GM18502 (cell line): ENCODE data around the gene STYX.
A peak's percentile ranks its signal among the peaks of the same experiment; 100 is the strongest.

ENCODE experiments used
- ATAC-seq: cut with Tn5 transposase; IDR thresholded peaks from one replicate; pipeline ENCODE4 v1.9.1; 2021; ENCODE audit warnings: mild to moderate bottlenecking; ENCODE audit not compliant: unreplicated experiment, poor library complexity

The STYX gene, protein sequence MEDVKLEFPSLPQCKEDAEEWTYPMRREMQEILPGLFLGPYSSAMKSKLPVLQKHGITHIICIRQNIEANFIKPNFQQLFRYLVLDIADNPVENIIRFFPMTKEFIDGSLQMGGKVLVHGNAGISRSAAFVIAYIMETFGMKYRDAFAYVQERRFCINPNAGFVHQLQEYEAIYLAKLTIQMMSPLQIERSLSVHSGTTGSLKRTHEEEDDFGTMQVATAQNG

DNA sequence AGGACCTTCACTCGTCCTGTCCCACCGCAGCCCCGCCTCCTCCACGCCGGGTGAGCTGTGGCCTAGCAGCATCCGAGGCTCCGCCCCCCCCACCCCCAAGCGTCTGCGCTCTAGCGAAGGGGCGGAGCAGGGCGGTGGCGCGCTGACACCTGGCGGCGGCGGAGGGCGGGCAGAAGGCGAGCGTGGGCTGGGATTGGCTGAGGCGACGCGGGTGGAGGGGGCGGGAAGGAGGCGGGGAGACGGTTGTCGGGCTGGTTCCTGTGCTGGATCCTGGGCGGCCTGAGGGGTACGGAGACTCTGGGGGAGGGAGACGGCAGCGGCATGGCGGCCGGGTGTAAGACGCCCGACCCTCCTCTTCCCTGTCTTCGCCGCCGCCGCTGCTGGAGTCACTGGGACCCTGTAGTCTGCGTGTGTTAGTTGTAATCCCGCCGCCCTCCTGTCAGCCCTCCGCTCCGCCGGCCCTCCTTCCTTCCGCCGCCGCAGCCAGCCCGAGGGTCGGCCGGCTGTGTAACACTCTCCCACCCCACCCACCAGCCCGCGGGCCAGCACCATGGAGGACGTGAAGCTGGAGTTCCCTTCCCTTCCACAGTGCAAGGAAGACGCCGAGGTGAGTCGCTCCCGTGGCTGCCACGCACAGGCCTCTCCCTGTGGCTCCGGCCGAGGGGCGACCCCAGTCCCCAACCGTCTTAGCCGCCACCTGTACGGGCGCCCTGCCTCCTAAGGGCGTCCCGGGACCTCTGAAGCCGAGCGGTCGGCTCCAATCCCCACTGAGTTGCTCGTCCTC, at the start of gene STYX:
Gene STYX, plus strand, starts transcription at position 242 of the 784 bp plus-strand sequence. Its CDS starts 309 bp downstream, at position 551.
- peak; percentile 93 for ATAC-seq

DNA sequence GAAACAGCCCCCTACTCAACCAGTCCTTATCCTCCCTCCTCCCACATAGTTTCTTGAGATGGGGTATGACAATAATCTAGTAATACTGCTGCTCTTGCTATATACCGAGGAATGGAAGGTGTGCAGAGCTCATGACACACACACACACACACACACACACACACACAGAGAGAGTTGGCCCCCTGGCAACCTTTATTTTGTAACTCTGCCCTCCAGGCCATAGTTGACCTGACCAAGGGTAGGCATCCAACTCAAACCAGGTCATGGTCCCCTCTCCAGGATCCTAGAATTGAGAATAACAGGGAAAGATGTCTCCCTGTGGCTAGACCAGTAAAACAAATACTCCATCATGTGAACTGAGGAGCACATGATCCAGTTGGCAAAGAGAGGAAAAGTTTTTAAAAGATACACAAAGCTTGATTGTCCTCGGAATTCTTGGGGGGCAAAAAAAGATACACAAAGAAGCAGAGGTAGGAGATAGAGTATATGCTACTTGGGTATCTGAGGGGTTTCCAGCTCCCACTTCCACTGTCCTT, 45.9 kb upstream of the STYX start:
- no peak for ATAC-seq

DNA sequence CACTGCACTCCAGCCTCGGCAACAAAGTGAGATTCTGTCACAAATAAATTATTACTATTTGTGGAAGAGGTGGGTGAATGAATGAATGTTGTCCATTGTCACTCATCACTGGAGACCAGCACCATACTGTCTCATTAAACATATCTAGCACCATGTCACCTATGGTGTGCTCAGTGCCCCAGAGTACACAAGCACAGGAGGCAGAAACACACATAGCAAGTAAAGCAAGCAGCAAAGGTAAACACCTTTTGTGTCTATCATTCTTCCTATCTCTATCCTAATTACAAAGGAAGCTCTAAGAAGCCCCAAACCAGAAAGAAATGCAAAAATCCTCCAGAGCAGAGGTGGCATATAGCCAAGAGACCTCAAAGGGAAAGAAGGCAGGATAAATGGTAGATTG, 43.8 kb upstream of the STYX start:
- ATAC-seq: no peak

DNA sequence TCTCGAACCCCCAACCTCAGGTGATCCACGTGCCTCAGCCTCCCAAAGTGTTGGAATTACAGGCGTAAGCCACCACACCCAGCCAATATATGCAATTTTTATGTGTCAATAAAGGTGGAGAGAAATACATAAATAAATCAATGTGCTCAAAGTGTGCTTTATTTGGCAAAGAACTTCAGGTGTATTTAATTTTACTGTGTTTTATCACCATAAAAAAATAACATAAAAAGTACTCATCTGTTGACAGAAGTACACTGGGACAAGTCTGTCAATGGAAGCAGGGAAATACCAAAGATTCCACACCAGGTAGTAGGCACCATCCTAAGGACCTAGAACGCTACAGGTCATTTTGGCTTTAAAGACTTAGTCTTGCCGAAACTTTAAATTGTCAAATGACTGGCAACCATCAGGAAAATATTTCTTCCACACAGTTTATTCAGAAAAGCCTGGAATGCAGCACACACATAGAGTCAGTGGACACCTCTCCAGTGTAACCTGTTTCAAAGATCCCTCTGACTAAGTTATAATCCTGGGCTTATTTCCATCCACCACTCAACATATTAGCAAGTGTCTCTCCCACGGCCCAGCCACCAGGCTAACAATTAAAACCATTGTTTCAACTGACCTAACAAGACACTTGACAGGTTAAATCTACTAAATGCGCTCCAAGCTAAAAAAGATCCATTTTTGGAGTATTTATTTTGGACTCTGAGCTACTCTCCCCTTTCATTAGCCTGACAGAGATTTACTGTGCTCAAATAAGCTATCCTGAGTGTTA, 38.8 kb upstream of the STYX start:
- no peak for ATAC-seq

DNA sequence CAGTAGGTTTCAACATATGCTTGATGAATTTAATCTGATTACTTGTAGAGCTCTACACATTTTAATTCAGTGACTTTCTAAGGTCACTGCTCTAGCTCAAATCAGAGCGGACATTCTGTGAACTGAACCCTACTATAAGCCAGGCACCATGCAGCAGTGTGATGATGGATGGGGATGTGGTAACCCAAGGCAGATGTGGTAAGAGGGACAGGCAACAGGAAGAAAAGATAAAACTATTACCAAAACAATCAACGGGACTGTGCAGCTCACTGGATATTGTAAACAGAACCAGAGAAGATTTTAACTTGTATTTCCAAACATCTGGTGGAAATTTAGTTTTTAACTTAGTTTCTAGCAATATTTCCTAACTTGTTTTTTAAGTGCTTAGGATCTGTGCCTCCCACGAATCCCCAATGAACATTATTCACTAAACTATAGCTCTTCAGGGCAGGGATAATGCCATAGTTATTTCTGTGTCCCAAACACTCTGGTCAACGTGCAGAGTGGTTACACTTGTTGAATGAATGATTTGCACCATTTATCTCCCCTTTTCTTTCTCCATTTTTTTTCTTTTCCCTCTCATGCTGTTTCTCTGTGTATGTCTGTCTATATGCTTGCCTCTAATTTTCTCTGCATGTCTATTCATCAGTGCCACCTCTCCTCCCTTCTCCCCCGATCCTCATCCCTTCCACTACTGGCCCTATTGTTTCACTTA, 37.6 kb upstream of the STYX start:
- no peak for ATAC-seq

DNA sequence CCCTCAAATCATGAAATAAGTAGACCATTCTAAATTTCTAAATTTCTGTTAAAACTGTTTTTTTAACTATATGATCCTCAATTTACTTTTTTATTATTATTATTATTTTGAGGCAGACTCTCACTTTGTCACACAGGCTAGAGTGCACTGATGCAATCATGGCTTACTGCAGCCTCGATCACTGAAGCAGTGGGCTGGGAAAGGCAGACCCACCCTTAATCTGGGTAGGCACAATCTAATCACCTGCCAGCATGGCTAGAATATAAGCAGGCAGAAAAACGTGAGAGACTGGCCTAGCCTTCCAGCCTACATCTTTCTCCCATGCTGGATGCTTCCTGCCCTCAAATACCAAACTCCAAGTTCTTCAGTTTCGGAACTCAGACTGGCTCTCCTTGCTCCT, 36.9 kb upstream of the STYX start:
- ATAC-seq: no peak

DNA sequence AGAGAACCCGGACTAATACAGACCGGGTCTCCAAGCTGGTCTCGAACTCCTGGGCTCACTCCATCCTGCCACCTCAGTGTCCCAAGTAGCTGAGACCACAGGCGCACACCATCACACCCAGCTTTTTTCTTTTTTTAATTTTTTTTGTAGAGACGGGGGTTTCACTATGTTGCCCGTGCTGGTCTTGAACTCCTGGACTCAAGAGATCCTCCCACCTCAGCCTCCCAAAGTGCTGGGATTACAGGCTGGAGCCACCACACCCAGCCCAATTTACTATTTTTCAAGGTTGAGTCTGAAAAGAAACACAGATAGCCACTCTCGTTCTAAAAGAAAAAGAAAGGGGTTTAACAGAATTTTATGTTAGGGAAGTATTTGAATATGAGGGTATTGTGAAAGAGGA, 36.4 kb upstream of the STYX start:
- ATAC-seq: no peak

DNA sequence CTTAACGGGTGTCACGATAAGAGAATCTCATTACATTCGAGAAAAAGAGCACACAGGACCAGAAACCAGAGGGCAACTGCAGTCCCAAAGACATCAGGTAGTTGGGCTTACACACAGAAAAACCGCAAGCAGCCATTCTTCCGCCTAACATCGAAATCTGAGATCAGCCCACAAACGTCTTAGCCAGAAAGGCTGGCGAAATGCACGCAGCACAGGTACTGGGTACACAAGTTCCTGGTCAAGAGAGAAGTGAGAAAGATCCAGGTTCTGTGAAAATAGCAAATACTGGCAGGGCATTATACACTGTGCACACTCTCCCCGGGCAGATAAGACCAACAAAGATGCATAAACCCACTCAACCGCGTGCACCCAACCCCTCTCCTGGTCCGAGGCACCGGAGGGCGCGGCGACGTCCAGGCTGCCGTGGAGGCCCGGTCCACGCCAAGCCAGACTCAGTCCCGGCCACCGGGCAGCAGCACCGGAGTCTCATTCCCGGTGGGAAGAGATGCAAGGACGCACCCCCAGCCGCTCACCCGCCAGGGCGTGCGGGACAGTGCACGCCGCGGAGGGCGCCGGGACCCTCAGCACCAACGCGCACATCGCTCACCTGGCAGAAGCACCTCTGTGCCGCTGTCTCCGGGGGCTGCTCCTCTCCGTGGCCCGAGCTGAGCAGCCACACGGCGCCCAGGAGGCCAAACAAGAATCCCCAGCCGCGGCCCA, 35.0 kb upstream of the STYX start:
- peak; percentile 66 for ATAC-seq

DNA sequence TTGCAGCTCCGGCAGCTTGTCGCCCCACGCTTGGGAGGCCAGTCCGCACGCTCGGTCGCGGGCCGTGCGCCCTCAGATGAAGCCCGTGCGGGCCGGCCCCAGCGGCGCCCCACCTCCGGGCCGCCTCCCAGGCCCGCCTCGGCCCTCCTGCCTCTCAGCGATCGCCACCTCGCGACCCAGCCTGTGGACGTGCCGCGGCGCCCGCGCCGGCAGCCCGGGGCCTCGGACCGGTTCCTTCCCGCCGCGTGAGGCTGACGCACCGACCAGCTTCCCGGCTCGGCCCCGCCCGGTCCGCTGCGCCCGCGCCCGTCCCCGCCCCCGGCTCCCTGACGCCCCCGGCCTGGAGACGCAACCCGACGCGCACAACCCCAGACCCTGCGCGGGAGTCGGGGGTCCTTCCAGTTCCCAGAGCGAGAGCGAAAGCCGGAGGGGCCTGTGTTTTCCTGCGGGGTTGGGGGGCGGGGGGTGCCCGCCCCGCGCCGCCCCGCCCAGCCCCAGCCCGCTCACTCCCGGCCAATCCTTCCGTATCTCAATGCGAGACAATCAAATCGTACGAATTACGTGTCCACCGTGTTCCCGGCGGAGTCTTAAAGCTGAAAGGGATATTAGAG, 34.4 kb upstream of the STYX start, which contains the start of gene ERO1A:
Gene ERO1A, minus strand, starts transcription at position 78 of the 611 bp plus-strand sequence. Its CDS starts 77 bp downstream, at position 1.
- peak; percentile 63 for ATAC-seq

DNA sequence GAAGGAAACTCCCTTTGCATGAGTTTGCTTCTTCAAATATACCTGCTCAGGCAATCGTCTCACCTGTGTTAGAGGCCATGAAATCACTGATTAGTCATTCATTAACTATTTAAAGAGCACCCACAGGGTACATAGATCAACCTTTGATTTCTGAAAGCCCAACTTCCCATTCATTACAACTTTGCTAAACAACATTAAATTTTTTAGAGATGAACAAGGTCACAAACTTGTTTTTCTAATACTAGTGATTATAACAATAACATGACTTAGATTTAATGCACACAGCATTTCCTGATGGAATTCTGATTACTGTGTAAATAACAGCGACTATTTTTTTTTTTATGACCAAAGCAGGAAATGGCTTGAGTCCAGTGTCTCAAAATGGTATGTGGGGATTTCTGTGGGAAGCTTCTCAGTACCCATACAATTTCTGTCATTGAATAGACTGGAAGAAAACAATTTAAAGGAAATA, 29.2 kb upstream of the STYX start:
- no peak for ATAC-seq

DNA sequence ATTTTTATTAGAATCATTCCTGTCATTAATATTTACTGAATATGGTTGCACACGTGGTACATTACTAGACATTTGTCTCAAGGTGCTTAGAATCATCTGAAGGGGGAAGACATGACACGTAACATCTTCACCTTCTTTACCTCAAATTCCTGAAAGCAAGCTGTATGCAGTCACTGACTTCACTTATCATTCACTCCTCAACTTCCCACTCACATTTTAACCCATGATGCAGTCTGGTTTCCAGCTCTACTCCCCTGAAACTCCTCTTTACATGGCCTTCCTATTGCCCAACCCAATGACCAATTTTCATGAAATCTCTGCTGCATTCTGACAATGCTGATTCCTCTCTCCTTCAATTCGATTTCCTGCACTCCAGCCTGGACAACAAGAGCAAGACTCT, 28.7 kb upstream of the STYX start:
- no peak for ATAC-seq

DNA sequence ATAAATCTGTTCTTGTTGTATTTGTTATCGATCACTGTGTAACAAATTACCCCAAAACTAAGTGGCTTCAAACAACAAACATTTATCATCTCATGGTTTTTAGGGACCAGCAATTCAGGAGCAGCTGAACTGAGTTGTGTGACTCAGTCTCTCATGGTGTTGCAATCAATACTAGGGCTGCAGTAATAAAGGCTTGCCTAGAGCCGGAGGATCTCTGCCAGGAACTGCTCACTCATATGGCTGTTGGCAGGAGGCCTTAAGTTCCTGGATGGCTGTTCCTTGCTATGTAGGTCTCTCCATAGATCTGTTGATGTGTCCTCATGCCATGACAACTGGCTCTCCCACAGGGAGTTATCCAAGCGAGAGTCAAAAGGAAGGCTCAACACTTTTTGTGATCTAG, 26.7 kb upstream of the STYX start:
- no peak for ATAC-seq

DNA sequence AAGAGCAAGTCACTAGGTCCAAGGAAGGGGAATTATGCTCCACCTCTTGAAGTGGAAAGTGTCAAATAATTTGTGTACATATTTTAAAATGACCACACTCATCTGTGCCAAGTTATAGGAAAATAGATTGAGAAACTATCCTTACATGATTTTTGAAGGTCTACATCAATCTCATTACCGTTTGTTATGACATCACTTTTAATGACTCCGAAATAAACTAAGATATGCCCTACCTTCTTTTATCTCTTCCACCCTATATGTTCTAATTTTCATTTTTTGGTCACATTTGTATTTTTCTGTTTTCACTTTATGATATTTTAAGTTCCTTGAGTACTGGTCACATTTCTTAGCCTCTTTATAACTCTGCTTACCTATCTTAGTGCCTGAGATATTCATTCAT, 26.3 kb upstream of the STYX start:
- ATAC-seq: no peak

DNA sequence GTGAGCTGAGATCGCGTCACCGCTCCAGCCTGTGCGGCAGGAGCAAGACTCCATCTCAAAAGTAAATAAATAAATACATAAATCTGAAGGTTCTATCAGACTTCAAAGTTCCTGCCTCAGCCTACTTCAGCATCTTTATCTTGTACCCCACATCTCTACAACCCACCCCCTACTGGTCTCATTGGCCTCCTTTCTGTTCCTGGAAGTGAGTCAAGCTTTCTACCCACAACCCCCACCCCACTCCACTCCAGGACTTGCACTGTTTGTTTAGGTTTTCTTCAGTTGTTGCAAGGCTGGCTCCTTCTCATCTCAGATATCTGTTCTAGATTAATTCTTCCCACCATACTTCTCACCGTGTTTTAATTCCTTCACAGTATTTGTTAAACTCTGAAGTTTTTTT, 23.7 kb upstream of the STYX start:
- ATAC-seq: no peak

DNA sequence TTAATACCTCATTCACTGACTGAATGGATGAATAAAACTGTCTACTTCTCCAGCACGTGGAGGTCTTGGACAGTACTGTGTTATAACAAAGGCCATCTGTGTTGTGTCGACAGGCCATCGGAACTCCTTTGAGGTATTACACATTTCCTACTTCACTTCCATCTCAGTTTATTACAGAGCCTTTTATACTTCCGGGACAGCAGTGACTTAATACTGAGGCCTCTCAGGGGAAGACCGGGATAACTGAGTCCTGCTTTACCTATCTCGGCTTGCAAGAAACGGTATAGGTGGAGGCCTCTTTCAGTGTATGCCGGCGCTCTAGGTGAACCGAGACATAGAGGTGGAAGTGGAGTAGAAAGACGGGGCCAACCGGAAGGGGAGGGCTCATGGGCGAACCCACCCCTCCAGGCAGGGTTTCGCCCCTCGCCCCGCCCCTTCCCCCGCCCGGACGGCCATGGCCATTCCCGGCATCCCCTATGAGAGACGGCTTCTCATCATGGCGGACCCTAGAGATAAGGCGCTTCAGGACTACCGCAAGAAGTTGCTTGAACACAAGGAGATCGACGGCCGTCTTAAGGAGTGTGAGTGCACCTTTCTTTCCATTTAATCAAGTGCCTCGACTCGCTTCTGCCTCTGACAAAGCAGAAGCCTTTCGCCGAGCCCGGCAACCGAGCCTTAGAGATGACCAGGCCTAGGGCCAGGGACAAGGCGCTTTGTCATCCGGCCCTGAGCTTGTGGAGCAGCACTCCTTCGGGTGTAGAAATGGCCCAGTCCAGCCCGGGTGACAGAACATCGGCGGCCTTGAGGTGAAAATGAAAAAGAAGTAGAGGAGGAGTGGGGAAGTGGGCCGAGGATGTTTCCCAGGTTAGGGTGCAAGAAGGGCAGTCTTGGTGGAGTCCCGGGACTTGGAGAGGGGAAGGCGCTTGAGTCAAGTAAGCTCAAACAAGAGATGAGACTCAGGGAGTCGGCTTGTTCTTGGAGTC, 23.0 kb upstream of the STYX start, which contains the start of gene PSMC6:
Gene PSMC6, plus strand, starts transcription at position 477 of the 983 bp plus-strand sequence. Its CDS starts 20 bp downstream, at position 497.
- peak; percentile 95 for ATAC-seq

DNA sequence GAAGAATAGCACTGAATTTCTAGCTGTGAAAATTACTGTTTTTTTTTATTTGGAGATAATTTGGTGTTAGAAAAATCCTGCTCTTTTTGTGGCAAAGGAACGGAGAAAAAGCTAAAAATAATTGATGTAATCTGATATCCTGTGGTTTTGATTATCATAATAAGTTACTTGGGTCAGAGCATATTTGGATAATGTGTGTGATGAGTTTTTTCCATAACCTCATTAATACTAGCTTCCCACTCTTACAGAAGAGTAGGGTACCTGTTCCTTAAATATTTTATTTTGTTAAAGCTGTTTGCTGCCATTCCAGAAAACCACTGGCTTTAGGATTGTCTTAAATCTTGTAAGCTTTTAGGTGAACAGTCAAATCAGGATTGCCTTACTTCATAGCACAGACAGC, 18.3 kb upstream of the STYX start:
- no peak for ATAC-seq

DNA sequence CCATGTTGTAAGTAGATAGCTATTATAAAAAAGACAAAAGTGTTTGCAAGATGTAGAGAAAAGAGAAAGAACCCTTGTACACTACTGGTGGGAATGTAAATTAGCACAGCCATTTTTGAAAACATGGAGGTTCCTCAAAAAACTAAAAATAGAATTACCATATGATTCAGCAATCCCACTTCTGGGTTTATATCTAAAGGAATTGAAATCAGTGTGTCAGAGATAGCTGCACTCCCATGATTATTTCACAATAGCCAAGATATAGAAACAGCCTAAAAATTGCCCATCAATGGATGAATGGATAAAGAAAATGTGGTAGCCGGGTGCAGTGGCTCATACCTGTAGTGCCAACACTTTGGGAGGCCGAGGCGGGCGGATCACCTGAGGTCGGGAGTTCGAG, 13.8 kb upstream of the STYX start:
- no peak for ATAC-seq
